ENCODE measurements around the gene TGFB2.

Gene TGFB2

GRCh38 chr1:218480588-218481099, 135.5 kb downstream of the TGFB2 start:
- in situ Hi-C loops (cut with HindIII; ENCODE audit: low sequenced_read_pairs): no loop called here

GRCh38 chr1:218481116-218481775, 136.1 kb downstream of the TGFB2 start:
- in situ Hi-C loops (cut with HindIII; ENCODE audit: low sequenced_read_pairs): no loop called here

- in situ Hi-C loops (cut with HindIII; ENCODE audit: low sequenced_read_pairs): no loop called here
Observed at GRCh38 chr1:218482683-218483082, 137.5 kb downstream of the TGFB2 start.

DNA sequence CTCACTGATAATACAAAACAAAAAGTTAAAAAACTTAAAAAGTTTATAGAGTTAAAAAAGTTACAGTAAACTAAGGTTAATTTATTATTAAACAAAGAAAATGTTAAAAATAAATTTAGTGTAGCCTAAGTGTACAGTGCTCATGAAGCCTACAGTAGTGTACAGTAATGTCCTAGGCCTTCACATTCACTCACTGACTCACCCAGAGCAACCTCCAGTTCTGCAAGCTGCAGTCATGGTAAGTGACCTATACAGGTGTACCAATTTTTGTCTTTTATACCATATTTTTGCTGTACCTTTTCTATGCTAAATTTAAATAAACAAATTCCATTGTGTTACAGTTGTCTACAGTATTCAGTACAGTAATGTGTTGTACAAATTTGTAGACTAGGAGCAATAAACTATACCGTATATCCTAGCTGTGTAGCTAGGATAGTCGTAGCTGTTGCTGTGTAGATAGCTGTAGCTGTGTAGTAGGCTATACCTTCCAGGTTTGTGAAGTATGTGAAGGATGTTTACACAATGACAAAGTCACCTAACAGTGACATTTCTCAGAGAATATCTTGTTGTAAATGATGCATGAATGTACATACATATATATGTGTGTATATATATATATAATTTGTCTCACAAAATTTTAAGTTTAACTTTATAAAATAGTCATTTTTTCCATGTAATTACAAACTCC, 140.2 kb downstream of the TGFB2 start:
- in situ Hi-C loops (cut with HindIII; ENCODE audit: low sequenced_read_pairs): no loop called here

GRCh38 chr1:218488531-218488930, 143.4 kb downstream of the TGFB2 start:
- in situ Hi-C loops (cut with HindIII; ENCODE audit: low sequenced_read_pairs): no loop called here

- in situ Hi-C loops (cut with HindIII; ENCODE audit: low sequenced_read_pairs): no loop called here
Observed at GRCh38 chr1:218488986-218489385, 143.8 kb downstream of the TGFB2 start.

- in situ Hi-C loops (cut with HindIII; ENCODE audit: low sequenced_read_pairs): no loop called here
Observed at GRCh38 chr1:218490406-218490922, 145.3 kb downstream of the TGFB2 start.

- in situ Hi-C loops (cut with HindIII; ENCODE audit: low sequenced_read_pairs): no loop called here
Observed at GRCh38 chr1:218492874-218493273, 147.7 kb downstream of the TGFB2 start.

DNA sequence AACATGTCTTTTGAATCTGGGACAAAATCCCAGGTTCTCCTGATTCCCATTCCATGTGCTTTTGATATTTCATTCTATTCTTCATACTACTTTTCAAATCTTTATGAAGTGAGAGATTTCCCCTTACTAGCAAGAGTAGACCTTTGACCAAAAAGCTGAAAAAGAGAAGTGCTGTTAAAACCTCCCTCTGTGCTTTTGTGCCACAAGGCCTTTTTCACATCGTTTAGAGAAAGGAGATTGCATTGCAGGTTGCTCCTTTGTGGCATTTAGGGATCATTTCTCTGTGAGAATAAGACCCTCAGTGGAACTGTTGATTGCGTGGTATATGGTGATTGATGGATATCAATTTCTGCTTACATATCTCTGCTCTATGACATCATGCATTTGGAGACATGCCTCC, 148.8 kb downstream of the TGFB2 start:
- in situ Hi-C loops (cut with HindIII; ENCODE audit: low sequenced_read_pairs): no loop called here

Measured in DLD1 (cell line).